Lower leg skin (tissue), 3 donors: ENCODE results near the gene NNMT.

ENCODE experiments used
- CTCF ChIP-seq, 3 donors: fragments of 450-650 bp; IDR thresholded peaks; one replicate each; pipeline ENCODE4 v1.5.1; 2016; ENCODE audit warnings: antibody characterized with exemption in 3 of 3, mild to moderate bottlenecking in 3 of 3, moderate library complexity in 2 of 3
- POLR2A ChIP-seq, 2 donors: fragments of 450-650 bp; IDR thresholded peaks; one replicate each; pipeline ENCODE4 v1.6.1; 2016 to 2017; ENCODE audit warnings: antibody characterized with exemption in 2 of 2, mild to moderate bottlenecking in 1 of 2, moderate library complexity in 1 of 2

DNA sequence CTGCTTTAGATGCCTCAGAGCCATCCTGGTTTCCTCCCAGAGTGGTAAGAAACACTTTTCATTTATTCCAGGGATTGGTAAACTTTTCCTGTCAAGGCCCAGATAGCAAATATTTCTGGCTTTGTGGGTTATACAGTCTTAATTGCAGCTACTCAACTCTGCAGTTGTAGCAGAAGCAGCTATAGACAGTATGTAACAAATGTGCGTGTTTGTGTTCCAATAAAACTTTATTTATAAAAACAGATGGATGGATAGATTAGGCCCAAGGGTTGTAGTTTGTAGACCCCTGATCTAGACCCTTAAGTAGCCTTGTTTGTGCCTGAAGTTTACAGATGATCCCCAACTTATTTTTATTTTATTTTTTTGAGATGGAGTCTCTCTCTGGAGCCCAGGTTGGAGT lies 17.9 kb downstream of the NNMT start:
- no peak for TF ChIP-seq CTCF (IDR thresholded peaks at IDR 0.05)
- TF ChIP-seq POLR2A (IDR thresholded peaks at IDR 0.05) = no peak
